ENCODE measurements around the gene NRF1. TPM values are rescaled to one million over a fixed set of nuclear protein-coding genes. Genes with fewer than 3 reads are reported as not detected.

The NRF1 gene
- total and polyA plus RNA-seq, 10 of the 15 experiments (the other 5 are each of a cell fraction or from before 2014, with no cell fraction given): 3.5 to 23.1 (median 13.5) TPM

GRCh38 chr7:129800901-129801300 lies 189.4 kb downstream of the NRF1 start:
- H4K20me1 ChIP-seq (ENCODE audit: control insufficient read depth, insufficient read depth): no peaks in the 10 kb centered on the region
- no peaks in the 10 kb centered on the region for H3K9me3 ChIP-seq (replicated peaks; ENCODE audit: control insufficient read depth, insufficient read depth, low read length)
- no peaks in the 10 kb centered on the region for H3K4me1 ChIP-seq (ENCODE audit: control insufficient read depth, insufficient read depth, low read length)
- in situ Hi-C loops (cut with MboI) (no loop called here), intact Hi-C loops (cut with micrococcal nuclease; ENCODE audit: unreplicated experiment) (no loop called here)
- ChIA-PET CTCF (interaction anchor here (1.0 kb wide), 1 partner anchor 24 kb away, joined by 3 read pairs; no protein-coding TSS in a partner anchor), SMC1A (ENCODE audit: uncharacterized antibody, unreplicated experiment) (no interaction called here), RAD21 (ENCODE audit: unreplicated experiment) (no interaction called here), POLR2A (no interaction called here)
- H3K36me3 ChIP-seq (ENCODE audit: control insufficient read depth in 2 of 2, insufficient read depth in 2 of 2, low read length in 1 of 2): no peaks in the 10 kb centered on the region
- ATAC-seq: no peak
- H3K27me3 ChIP-seq (replicated peaks in 1 of 2; ENCODE audit: control insufficient read depth in 2 of 2, insufficient read depth in 2 of 2, low read length in 1 of 2): no peaks in the 10 kb centered on the region; a peak in 1 of 4 replicates
- FAIRE-seq: no peak
- no peak overlapping the region for H2AFZ ChIP-seq (ENCODE audit: control insufficient read depth, low read depth, low read length)
- no peaks in the 10 kb centered on the region for H3K79me2 ChIP-seq (ENCODE audit: control insufficient read depth, insufficient read depth, low read length)
- H3K9ac ChIP-seq (ENCODE audit: control insufficient read depth, insufficient read depth, low read length): no peak overlapping the region
- no peak overlapping the region for H3K27ac ChIP-seq (ENCODE audit: control insufficient read depth, insufficient read depth)
- no peak for DNase-seq (ENCODE audit: low read depth, low spot score)
- no peak overlapping the region for H3K4me2 ChIP-seq (ENCODE audit: control insufficient read depth, insufficient read depth)
- WGBS (ENCODE audit: insufficient coverage, insufficient replicate concordance, low lambda C conversion rate, missing lambda C conversion rate): 34% methylated on average over 7 of the region's 7 CpGs
- H3K4me3 ChIP-seq: no peak overlapping the region
- no TSS peak for BruUV-seq (replicated peaks)
- TF ChIP-seq CBX3 (IDR thresholded peaks at IDR 0.05; ENCODE audit: borderline replicate concordance, low read depth): no peak
- TF ChIP-seq BHLHE40 (IDR thresholded peaks at IDR 0.05; ENCODE audit: borderline replicate concordance in 1 of 2, low read depth in 2 of 2, low read length in 1 of 2): no peak
- no peak for TF ChIP-seq PAX5 (IDR thresholded peaks at IDR 0.05; ENCODE audit: borderline replicate concordance, low read depth, low read length)
- TF ChIP-seq, protein P1, sequence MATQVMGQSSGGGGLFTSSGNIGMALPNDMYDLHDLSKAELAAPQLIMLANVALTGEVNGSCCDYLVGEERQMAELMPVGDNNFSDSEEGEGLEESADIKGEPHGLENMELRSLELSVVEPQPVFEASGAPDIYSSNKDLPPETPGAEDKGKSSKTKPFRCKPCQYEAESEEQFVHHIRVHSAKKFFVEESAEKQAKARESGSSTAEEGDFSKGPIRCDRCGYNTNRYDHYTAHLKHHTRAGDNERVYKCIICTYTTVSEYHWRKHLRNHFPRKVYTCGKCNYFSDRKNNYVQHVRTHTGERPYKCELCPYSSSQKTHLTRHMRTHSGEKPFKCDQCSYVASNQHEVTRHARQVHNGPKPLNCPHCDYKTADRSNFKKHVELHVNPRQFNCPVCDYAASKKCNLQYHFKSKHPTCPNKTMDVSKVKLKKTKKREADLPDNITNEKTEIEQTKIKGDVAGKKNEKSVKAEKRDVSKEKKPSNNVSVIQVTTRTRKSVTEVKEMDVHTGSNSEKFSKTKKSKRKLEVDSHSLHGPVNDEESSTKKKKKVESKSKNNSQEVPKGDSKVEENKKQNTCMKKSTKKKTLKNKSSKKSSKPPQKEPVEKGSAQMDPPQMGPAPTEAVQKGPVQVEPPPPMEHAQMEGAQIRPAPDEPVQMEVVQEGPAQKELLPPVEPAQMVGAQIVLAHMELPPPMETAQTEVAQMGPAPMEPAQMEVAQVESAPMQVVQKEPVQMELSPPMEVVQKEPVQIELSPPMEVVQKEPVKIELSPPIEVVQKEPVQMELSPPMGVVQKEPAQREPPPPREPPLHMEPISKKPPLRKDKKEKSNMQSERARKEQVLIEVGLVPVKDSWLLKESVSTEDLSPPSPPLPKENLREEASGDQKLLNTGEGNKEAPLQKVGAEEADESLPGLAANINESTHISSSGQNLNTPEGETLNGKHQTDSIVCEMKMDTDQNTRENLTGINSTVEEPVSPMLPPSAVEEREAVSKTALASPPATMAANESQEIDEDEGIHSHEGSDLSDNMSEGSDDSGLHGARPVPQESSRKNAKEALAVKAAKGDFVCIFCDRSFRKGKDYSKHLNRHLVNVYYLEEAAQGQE (IDR thresholded peaks at IDR 0.05; ENCODE audit: low read depth, low read length): no peak
- TF ChIP-seq TAF1 (IDR thresholded peaks at IDR 0.05; ENCODE audit: borderline replicate concordance, low read depth, low read length): no peak
- TF ChIP-seq, protein P2, sequence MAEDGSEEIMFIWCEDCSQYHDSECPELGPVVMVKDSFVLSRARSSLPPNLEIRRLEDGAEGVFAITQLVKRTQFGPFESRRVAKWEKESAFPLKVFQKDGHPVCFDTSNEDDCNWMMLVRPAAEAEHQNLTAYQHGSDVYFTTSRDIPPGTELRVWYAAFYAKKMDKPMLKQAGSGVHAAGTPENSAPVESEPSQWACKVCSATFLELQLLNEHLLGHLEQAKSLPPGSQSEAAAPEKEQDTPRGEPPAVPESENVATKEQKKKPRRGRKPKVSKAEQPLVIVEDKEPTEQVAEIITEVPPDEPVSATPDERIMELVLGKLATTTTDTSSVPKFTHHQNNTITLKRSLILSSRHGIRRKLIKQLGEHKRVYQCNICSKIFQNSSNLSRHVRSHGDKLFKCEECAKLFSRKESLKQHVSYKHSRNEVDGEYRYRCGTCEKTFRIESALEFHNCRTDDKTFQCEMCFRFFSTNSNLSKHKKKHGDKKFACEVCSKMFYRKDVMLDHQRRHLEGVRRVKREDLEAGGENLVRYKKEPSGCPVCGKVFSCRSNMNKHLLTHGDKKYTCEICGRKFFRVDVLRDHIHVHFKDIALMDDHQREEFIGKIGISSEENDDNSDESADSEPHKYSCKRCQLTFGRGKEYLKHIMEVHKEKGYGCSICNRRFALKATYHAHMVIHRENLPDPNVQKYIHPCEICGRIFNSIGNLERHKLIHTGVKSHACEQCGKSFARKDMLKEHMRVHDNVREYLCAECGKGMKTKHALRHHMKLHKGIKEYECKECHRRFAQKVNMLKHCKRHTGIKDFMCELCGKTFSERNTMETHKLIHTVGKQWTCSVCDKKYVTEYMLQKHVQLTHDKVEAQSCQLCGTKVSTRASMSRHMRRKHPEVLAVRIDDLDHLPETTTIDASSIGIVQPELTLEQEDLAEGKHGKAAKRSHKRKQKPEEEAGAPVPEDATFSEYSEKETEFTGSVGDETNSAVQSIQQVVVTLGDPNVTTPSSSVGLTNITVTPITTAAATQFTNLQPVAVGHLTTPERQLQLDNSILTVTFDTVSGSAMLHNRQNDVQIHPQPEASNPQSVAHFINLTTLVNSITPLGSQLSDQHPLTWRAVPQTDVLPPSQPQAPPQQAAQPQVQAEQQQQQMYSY (CRISPR knock-in tag; IDR thresholded peaks at IDR 0.05): no peak
- TF ChIP-seq ZNF384 (IDR thresholded peaks at IDR 0.05; ENCODE audit: borderline replicate concordance, low read depth, low read length): no peak
- no peak for TF ChIP-seq IKZF1 (conservative IDR thresholded peaks at IDR 0.05)
- TF ChIP-seq RBBP5 (conservative IDR thresholded peaks at IDR 0.05): no peak
- no peak for TF ChIP-seq SREBF2 (IDR thresholded peaks at IDR 0.05; ENCODE audit: low read length)
- TF ChIP-seq ATF2 (IDR thresholded peaks at IDR 0.05; ENCODE audit: low read length): no peak
- TF ChIP-seq ZBTB11 (CRISPR knock-in tag; IDR thresholded peaks at IDR 0.05): no peak
- TF ChIP-seq KLF5 (IDR thresholded peaks at IDR 0.05; ENCODE audit: partially characterized antibody): no peak
